Pons (tissue), 1 donor: Measurements from ENCODE around the gene NRXN2.
"Not testable (repeated sequence)": the region's sequence is repeated elsewhere in the genome, so short reads cannot be mapped to it uniquely, and the experiment has no call there.

Source experiments
- DNase-seq: peaks from one replicate; pipeline ENCODE4 v3.0.0-alpha.2; 2016; ENCODE audit warnings: low spot score

Gene NRXN2

GRCh38 chr11:64721359-64721699 lies 1.7 kb downstream of the NRXN2 start:
- DNase-seq: no peak

- no peak for DNase-seq
These were observed 2.2 kb downstream of the NRXN2 start for GRCh38 chr11:64720640-64721358.

- no peak for DNase-seq
These were observed 2.8 kb downstream of the NRXN2 start for GRCh38 chr11:64720167-64720566.

GRCh38 chr11:64719406-64719805 lies 3.6 kb downstream of the NRXN2 start:
- no peak for DNase-seq

- DNase-seq: no peak
These were observed 4.2 kb downstream of the NRXN2 start for GRCh38 chr11:64718780-64719124.

GRCh38 chr11:64718084-64718779 lies 4.8 kb downstream of the NRXN2 start:
- no peak for DNase-seq

- no peak for DNase-seq
These were observed 5.8 kb downstream of the NRXN2 start for GRCh38 chr11:64717268-64717578.

GRCh38 chr11:64716473-64717267 lies 6.3 kb downstream of the NRXN2 start:
- DNase-seq: no peak

GRCh38 chr11:64715756-64716472 lies 7.1 kb downstream of the NRXN2 start:
- no peak for DNase-seq

- no peak for DNase-seq
These were observed 7.9 kb downstream of the NRXN2 start for GRCh38 chr11:64715110-64715509.

- no peak for DNase-seq
These were observed 8.3 kb downstream of the NRXN2 start for GRCh38 chr11:64714666-64715065.

- DNase-seq: no peak
These were observed 9.1 kb downstream of the NRXN2 start for GRCh38 chr11:64713781-64714363.

- DNase-seq: no peak
These were observed 9.8 kb downstream of the NRXN2 start for GRCh38 chr11:64713016-64713707.

- DNase-seq: no peak
These were observed 10.5 kb downstream of the NRXN2 start for GRCh38 chr11:64712430-64713015.

- DNase-seq: no peak
These were observed 11.0 kb downstream of the NRXN2 start for GRCh38 chr11:64711956-64712362.

- no peak for DNase-seq
These were observed 11.7 kb downstream of the NRXN2 start for GRCh38 chr11:64711138-64711955.

GRCh38 chr11:64710418-64711137 lies 12.4 kb downstream of the NRXN2 start:
- DNase-seq: no peak

- no peak for DNase-seq
These were observed 17.5 kb downstream of the NRXN2 start for GRCh38 chr11:64705501-64705900.

- DNase-seq: peak; percentile 65
These were observed 19.9 kb downstream of the NRXN2 start for GRCh38 chr11:64703048-64703447.

GRCh38 chr11:64701956-64702355 lies 21.0 kb downstream of the NRXN2 start:
- not testable (repeated sequence) for DNase-seq
